SK-N-SH treated with all-trans-retinoic acid at 6 μM for 48 hours (cell line): ENCODE results near the gene MRGPRG.

Experiments
- ATAC-seq: fragments of 200-7000 bp; cut with Tn5 transposase; 3 replicates; pipeline ENCODE4 v1.9.1; 2020; ENCODE audit warnings: mild to moderate bottlenecking, moderate library complexity
- ARNTL ChIP-seq: fragments of 450-650 bp; formaldehyde crosslinking; IDR thresholded peaks from 2 replicates; pipeline ENCODE4 v1.5.0; 2020; ENCODE audit warnings: low read depth, mild to moderate bottlenecking, moderate library complexity, borderline replicate concordance
- BACH2 ChIP-seq: fragments of 250-450 bp; sonication (Bioruptor Pico); IDR thresholded peaks from 2 replicates; pipeline ENCODE4 v1.9.0; 2021; ENCODE audit warnings: mild to moderate bottlenecking, borderline replicate concordance
- CREB5 ChIP-seq: fragments of 250-450 bp; sonication (Bioruptor Pico); IDR thresholded peaks from 2 replicates; pipeline ENCODE4 v1.5.1; 2020; ENCODE audit warnings: low read depth, mild to moderate bottlenecking, moderate library complexity
- ESRRG ChIP-seq: fragments of 250-450 bp; sonication (Bioruptor Pico); IDR thresholded peaks from 2 replicates; pipeline ENCODE4 v1.6.1; 2021; ENCODE audit warnings: mild to moderate bottlenecking
- GLIS3 ChIP-seq: fragments of 250-450 bp; sonication (Bioruptor Pico); IDR thresholded peaks from 2 replicates; pipeline ENCODE4 v1.5.0; 2020; ENCODE audit warnings: mild to moderate bottlenecking, moderate library complexity
- OSR1 ChIP-seq: fragments of 250-450 bp; sonication (Bioruptor Pico); IDR thresholded peaks from 2 replicates; pipeline ENCODE4 v1.8.0; 2022; ENCODE audit warnings: moderate library complexity, mild to moderate bottlenecking, inconsistent platforms
- POU6F1 ChIP-seq: fragments of 250-450 bp; sonication (Bioruptor Pico); IDR thresholded peaks from 2 replicates; pipeline ENCODE4 v1.8.0; 2021; ENCODE audit warnings: low read depth, mild to moderate bottlenecking, moderate library complexity, borderline replicate concordance
- PPARA ChIP-seq: fragments of 250-450 bp; sonication (Bioruptor Pico); IDR thresholded peaks from 2 replicates; pipeline ENCODE4 v1.5.0; 2020; ENCODE audit warnings: mild to moderate bottlenecking, borderline replicate concordance
- RARB ChIP-seq: fragments of 250-450 bp; sonication (Bioruptor Pico); IDR thresholded peaks from 2 replicates; pipeline ENCODE4 v1.8.0; 2021; ENCODE audit warnings: mild to moderate bottlenecking, moderate library complexity
- SNAI2 ChIP-seq: fragments of 250-450 bp; sonication (Bioruptor Pico); IDR thresholded peaks from 2 replicates; pipeline ENCODE4 v1.5.0; 2020; ENCODE audit warnings: mild to moderate bottlenecking, moderate library complexity
- TCF4 ChIP-seq: fragments of 250-450 bp; sonication (Bioruptor Pico); IDR thresholded peaks from 2 replicates; pipeline ENCODE4 v1.8.0; 2021; ENCODE audit warnings: mild to moderate bottlenecking, moderate library complexity, borderline replicate concordance
- TOX ChIP-seq: fragments of 250-450 bp; sonication (Bioruptor Pico); IDR thresholded peaks from 2 replicates; pipeline ENCODE4 v1.8.0; 2021; ENCODE audit warnings: mild to moderate bottlenecking, moderate library complexity, borderline replicate concordance
- ZFP3 ChIP-seq: fragments of 250-450 bp; sonication (Bioruptor Pico); IDR thresholded peaks from 2 replicates; pipeline ENCODE4 v1.5.0; 2020; ENCODE audit warnings: mild to moderate bottlenecking, moderate library complexity
- ZFP30 ChIP-seq: fragments of 450-650 bp; formaldehyde crosslinking; IDR thresholded peaks from 2 replicates; pipeline ENCODE4 v1.5.0; 2022; ENCODE audit warnings: mild to moderate bottlenecking, moderate library complexity
- ZNF565 ChIP-seq: fragments of 450-650 bp; formaldehyde crosslinking; conservative IDR thresholded peaks from 2 replicates; pipeline ENCODE4 v1.5.0; 2020; ENCODE audit warnings: low read depth, mild to moderate bottlenecking, moderate library complexity
- ZNF70 ChIP-seq: fragments of 450-650 bp; formaldehyde crosslinking; IDR thresholded peaks from 2 replicates; pipeline ENCODE4 v1.5.0; 2020; ENCODE audit warnings: mild to moderate bottlenecking, moderate library complexity
- ZNF8 ChIP-seq: fragments of 450-650 bp; formaldehyde crosslinking; IDR thresholded peaks from 2 replicates; pipeline ENCODE4 v1.5.0; 2020; ENCODE audit warnings: mild to moderate bottlenecking, moderate library complexity
- TF ChIP-seq, protein P1 (sequence below): fragments of 250-450 bp; sonication (Bioruptor Pico); IDR thresholded peaks from 2 replicates; pipeline ENCODE4 v1.5.1; 2021; ENCODE audit warnings: mild to moderate bottlenecking, moderate library complexity
- TF ChIP-seq, protein P2 (sequence below): fragments of 250-450 bp; sonication (Bioruptor Pico); IDR thresholded peaks from 2 replicates; pipeline ENCODE4 v1.8.0; 2020; ENCODE audit warnings: mild to moderate bottlenecking, moderate library complexity, borderline replicate concordance

Gene MRGPRG

GRCh38 chr11:3195251-3196160 is 23.1 kb downstream of the MRGPRG start:
- no peak for TF ChIP-seq GLIS3 (CRISPR knock-in tag)
- TF ChIP-seq ZFP3 (CRISPR knock-in tag), result no peak
- no peak for TF ChIP-seq ESRRG
- no peak for TF ChIP-seq TCF4 (CRISPR knock-in tag)
- TF ChIP-seq ZNF70 (CRISPR knock-in tag), result no peak
- no peak for TF ChIP-seq POU6F1 (CRISPR knock-in tag)
- no peak for TF ChIP-seq BACH2 (CRISPR knock-in tag)
- no peak for TF ChIP-seq OSR1 (CRISPR knock-in tag)
- TF ChIP-seq ZNF8 (CRISPR knock-in tag), result no peak
- no peak for TF ChIP-seq ZNF565 (CRISPR knock-in tag)
- TF ChIP-seq, protein P1, sequence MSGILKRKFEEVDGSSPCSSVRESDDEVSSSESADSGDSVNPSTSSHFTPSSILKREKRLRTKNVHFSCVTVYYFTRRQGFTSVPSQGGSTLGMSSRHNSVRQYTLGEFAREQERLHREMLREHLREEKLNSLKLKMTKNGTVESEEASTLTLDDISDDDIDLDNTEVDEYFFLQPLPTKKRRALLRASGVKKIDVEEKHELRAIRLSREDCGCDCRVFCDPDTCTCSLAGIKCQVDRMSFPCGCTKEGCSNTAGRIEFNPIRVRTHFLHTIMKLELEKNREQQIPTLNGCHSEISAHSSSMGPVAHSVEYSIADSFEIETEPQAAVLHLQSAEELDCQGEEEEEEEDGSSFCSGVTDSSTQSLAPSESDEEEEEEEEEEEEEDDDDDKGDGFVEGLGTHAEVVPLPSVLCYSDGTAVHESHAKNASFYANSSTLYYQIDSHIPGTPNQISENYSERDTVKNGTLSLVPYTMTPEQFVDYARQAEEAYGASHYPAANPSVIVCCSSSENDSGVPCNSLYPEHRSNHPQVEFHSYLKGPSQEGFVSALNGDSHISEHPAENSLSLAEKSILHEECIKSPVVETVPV (CRISPR knock-in tag), result no peak

DNA sequence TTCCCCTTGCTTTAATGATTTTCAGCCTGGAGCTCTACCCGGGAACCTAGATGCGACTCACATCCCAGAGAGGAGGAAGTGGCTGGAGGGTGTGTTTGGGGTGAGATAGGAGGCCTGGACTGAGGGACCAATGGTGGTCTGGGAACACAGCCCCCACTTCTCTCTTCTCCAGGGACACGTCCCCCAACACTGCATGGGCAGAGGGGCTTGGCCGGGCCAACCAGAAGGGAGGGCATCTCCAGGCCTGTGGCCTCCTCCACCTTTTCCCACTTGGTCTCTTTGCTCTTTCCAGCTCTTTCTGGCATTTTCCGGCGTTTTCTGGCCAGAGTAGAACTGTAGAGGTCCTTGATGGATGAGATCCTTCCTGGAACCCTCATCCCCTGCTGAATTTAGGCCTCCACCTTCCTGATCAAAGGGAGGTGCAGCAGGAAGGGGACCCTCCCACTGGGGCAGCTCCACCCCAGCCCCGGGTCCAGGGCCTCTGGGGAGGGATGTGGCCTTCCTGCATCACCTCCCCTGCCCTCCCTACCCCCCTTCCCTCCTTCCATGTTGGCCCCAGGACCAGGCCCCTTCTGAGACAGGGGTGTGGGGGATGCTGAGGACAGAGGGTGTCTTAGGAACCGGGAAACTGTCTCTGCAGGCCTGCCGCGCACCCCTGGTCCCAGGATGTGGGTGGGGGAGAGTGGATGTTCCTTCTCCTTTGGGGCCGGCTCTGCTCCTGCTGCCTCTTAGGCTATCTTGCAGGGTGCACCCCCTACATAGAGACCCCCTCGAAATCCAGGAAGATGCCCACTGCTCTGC is 24.4 kb downstream of the MRGPRG start:
- TF ChIP-seq TOX (CRISPR knock-in tag) (no peak), BACH2 (CRISPR knock-in tag) (no peak)
- TF ChIP-seq, protein P2, sequence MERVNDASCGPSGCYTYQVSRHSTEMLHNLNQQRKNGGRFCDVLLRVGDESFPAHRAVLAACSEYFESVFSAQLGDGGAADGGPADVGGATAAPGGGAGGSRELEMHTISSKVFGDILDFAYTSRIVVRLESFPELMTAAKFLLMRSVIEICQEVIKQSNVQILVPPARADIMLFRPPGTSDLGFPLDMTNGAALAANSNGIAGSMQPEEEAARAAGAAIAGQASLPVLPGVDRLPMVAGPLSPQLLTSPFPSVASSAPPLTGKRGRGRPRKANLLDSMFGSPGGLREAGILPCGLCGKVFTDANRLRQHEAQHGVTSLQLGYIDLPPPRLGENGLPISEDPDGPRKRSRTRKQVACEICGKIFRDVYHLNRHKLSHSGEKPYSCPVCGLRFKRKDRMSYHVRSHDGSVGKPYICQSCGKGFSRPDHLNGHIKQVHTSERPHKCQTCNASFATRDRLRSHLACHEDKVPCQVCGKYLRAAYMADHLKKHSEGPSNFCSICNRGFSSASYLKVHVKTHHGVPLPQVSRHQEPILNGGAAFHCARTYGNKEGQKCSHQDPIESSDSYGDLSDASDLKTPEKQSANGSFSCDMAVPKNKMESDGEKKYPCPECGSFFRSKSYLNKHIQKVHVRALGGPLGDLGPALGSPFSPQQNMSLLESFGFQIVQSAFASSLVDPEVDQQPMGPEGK (CRISPR knock-in tag), result no peak
- no peak for ATAC-seq

More at GRCh38 chr11:3195251-3196160, 23.1 kb downstream of the MRGPRG start:
- ATAC-seq, result no peak

DNA sequence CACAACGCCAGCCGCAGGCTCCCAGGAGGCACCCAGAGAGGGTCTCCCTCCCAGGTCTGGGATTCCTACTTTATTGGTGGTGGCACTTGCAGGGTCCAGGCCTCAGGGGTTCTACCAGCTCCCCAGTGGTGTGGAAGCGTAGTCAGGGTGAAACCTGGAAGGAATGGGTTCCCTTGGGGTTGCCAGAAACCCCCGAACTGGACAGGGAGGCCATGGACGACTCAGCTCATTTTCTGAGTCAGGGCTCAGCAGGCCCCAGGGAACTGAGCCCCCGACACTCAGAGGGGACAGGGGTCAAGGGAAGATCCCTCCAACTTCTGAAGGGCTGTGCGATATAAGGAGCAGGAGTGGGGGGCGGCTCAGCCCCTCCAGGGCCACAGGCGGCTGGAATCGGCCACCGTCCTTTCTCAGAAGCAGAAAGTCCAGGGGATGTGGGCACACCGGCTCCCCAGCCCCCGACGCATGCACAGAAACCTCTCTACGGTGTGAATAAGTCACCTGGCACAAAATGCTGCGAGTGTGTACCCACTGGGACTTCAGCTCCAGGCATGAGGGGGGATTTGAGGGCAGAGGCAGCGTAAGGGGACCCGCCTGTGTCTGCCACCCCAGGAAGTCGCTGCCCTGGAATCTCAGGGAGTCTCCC is 25.1 kb downstream of the MRGPRG start:
- no peak for ATAC-seq
- TF ChIP-seq CREB5 (CRISPR knock-in tag) (no peak), SNAI2 (CRISPR knock-in tag) (no peak), ZNF8 (CRISPR knock-in tag) (no peak), RARB (CRISPR knock-in tag) (no peak), ZNF70 (CRISPR knock-in tag) (no peak), POU6F1 (CRISPR knock-in tag) (no peak), TOX (CRISPR knock-in tag) (no peak), PPARA (no peak), ARNTL (no peak), ESRRG (no peak), GLIS3 (CRISPR knock-in tag) (no peak), BACH2 (CRISPR knock-in tag) (no peak), ZFP30 (CRISPR knock-in tag) (no peak)
- TF ChIP-seq, protein P1 (CRISPR knock-in tag), result no peak
- TF ChIP-seq, protein P2 (CRISPR knock-in tag), result no peak
